HG02642 (cell line): Measurements from ENCODE around the gene MRPL47.
A peak's percentile ranks its signal among the peaks of the same experiment; 100 is the strongest.
"Not testable (repeated sequence)": the region's sequence is repeated elsewhere in the genome, so short reads cannot be mapped to it uniquely, and the experiment has no call there.

ENCODE experiments used
- ATAC-seq: cut with Tn5 transposase; IDR thresholded peaks from one replicate; pipeline ENCODE4 v1.9.1; 2021; ENCODE audit warnings: mild to moderate bottlenecking; ENCODE audit not compliant: unreplicated experiment, poor library complexity

MRPL47 gene

GRCh38 chr3:179604321-179605078 is at the start of gene MRPL47, which contains the start of gene NDUFB5:
Gene MRPL47 (minus strand): TSS chr3:179604638. CDS start chr3:179604624, 14 bp downstream.
Gene NDUFB5 (plus strand): TSS chr3:179604794. CDS start chr3:179604816, 22 bp downstream.
- peak; percentile 98 for ATAC-seq

DNA sequence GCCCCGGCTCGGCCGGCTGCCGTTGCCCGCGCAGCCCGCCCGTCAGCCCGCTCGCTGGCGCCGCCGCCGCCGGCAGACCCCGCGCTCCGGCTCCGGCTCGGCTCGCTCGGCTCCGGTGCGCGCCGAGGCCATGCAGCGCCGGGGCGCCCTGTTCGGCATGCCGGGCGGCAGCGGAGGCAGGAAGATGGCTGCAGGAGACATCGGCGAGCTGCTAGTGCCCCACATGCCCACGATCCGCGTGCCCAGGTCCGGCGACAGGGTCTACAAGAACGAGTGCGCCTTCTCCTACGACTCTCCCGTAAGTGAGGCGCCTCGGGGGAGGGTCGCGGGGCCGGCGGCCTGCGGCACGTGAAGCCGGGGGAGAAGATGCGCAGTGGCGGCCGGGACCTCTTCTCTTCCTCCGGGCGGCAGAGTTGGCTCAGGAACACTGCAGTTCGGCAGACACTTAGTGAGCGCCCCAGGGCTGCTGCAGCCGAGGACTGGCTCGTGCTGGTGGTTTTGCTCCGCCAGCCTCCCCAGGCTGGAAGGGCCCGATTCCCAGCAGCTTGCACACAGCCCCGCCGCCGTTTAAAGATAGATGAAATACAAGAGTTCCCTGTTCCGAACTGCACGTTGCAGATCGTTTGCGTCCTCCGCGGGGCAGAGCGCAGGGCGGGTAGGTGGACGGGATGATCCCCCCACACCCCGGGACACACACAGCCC is 48.8 kb upstream of the MRPL47 start:
- peak; percentile 69 for ATAC-seq

DNA sequence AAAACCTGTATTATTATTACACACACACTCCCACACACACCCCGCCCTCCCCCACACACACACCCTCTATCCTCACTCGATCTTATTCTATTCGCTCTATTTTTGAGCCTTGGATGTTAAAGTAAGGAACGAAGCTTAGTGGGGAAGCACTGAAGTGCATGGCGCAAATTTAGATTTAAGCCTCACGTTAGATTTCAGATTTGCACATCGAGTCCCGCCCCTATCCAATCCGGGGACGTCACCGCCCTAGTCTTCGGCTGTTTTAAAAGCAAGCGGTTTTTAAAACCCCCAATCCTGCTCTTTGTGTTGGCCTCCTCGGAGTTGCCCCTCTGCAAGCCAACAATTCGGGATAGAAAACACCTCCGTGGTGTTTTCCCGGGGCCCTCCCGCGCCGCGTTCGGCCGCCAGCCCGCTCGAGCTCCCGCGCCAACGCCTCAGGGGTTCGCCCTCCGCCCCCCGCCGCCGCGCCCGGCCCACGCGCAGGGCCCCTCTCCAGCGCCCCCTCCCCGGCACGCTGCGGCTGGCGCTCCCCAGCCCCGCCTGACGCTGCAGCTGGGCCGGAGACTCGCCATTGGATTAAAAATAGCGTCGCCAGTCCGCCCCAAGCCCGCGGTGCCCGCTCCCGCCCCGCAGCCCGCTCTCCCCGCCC is 48.1 kb upstream of the MRPL47 start, which contains the start of gene USP13:
Gene USP13, plus strand, starts transcription at position 594 of the 649 bp plus-strand sequence. CDS start 186 bp downstream, outside the sequence.
- ATAC-seq, result peak; percentile 78

DNA sequence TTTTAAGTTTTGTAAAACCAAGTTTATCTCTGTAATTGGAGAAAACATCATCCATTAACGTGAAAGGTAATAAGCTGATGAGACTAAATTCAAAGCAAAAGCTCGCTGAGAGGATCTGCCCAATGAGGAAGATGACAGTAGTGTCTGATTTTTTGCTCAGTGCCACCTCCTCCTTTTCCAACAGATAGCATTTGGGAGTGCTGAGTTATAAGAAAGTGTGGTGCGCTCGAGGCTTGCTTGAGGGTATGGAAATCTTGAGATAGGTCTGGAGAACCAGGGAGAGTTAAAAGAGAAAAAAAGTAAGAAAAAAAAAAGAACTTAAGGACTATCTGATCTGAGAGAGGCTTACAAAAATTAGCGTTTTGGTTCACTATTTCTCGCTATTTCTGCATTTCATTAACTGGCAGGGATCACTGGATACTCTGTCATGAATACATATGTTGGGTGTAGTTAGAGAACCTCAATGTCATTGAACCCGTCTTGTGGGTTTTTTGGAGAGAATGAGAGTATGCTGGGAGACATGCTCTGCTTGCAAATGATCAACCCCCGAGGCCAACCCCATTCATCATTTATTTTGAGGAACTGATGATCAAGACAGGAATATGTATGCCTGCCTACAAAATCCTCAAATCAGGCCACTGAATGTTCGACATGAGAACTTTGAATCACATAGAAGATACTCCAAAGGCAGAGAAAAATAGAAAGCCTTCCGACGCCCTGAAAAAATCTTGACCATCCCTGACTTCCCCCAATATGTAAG is 47.4 kb upstream of the MRPL47 start:
- no peak for ATAC-seq

DNA sequence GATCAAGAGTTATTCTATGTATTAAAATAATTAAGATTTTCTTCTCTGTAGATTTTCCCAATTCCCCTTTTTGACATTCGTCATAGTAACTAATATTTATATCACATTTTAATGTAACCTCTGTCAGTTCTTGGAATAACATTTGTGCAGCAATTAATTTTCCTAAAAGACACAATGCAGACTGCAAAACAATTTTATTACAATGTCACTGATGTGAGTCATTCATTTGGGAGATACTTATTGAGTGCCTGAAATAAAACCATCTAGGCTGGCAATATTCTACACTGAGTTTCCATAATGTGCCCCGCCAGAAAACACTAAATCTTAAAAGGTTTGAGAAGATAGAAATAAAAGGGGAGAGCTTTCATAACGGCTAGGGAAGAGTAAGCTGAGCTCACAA is 41.7 kb upstream of the MRPL47 start:
- ATAC-seq, result no peak

DNA sequence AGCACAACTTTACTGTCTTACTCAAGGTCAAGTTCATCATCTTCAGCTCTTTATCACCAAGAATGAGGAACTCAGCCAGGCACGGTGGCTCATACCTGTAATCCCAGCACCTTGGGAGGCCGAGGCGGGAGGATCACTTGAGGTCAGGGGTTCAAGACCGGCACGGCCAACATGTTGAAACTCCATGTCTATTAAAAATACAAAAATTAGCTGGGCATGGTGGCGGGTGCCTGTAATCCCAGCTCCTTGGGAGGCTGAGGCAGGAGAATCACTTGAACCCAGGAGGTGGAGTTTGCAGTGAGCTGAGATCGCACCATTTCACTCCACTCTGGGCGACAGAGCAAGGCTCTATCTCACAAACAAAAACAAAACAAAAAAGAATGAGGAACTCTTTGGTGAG is 39.4 kb upstream of the MRPL47 start:
- ATAC-seq, result not testable (repeated sequence)

- ATAC-seq, result no peak
Measured at GRCh38 chr3:179642871-179643270, 38.4 kb upstream of the MRPL47 start.

GRCh38 chr3:179640469-179640868 is 36.0 kb upstream of the MRPL47 start:
- no peak for ATAC-seq

- ATAC-seq, result no peak
Measured at GRCh38 chr3:179630753-179631451, 26.5 kb upstream of the MRPL47 start.

DNA sequence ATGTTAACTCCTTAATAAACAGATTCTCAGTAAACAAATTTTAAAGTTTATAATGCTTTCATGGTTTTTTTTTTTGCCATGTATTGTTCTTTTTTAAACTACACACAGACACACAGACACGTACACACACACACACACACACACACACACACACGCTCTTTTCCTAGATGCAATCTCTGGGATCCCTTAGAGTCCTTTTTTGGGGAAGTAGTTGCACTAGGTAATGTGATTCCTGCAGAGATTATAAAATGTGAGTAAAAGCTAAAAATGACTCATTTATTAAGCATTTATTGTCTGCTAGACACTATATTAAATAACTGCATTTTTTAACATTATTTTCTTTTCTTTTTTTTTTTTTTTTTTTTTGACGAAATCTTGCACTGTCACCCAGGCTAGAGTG is 20.0 kb upstream of the MRPL47 start:
- no peak for ATAC-seq

DNA sequence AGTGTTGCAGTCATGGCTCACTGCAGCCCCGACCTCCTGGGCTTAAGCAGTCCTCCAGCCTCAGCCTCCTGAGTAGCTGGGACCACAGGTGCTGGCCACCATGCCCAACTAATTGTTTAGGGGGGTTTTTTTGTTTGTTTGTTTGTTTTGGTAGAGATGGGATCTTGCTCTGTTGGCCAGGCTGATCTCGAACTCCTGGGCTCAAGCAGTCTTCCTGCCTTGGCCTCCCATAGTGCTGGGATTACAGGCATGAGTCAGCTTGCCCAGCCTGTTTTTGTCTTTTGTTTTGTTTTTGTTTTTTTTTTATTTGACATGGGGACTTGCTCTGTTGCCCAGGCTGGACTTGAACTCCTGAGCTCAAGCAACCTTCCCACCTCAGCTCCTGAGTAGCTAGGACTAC is 17.6 kb upstream of the MRPL47 start:
- ATAC-seq, result no peak

GRCh38 chr3:179615458-179616173 is 11.2 kb upstream of the MRPL47 start:
- ATAC-seq, result no peak

- ATAC-seq, result no peak
Measured at GRCh38 chr3:179613807-179614206, 9.4 kb upstream of the MRPL47 start.

- no peak for ATAC-seq
Measured at GRCh38 chr3:179610066-179610465, 5.6 kb upstream of the MRPL47 start.

- peak; percentile 49 for ATAC-seq
Measured at GRCh38 chr3:179608931-179609720, 4.7 kb upstream of the MRPL47 start.

GRCh38 chr3:179606534-179607085 is 2.2 kb upstream of the MRPL47 start:
- ATAC-seq, result no peak

GRCh38 chr3:179603831-179604230 is 607 bp downstream of the MRPL47 start:
- no peak for ATAC-seq

GRCh38 chr3:179603321-179603720 is 1.1 kb downstream of the MRPL47 start:
- no peak for ATAC-seq
